Mesendoderm (in vitro differentiated cells): ENCODE results near the gene FOXQ1.

Experiments used
- DNase-seq: peaks from one replicate; pipeline ENCODE4 v3.0.0; 2013
- H2AK5ac ChIP-seq: 2 replicates; pipeline ENCODE4 v1.6.1; 2013; ENCODE audit warnings: low read length, inconsistent platforms
- H2BK120ac ChIP-seq: 2 replicates; pipeline ENCODE4 v1.6.1; 2013; ENCODE audit warnings: low read depth, mild to moderate bottlenecking, low read length, moderate library complexity, mixed read lengths
- H2BK15ac ChIP-seq: replicated peaks from 2 replicates; pipeline ENCODE4 v1.6.1; 2013; ENCODE audit warnings: low read depth, mild to moderate bottlenecking, moderate library complexity
- H2BK5ac ChIP-seq: 2 replicates; pipeline ENCODE4 v1.6.1; 2013; ENCODE audit warnings: low read length, inconsistent platforms
- H3K18ac ChIP-seq: 2 replicates; pipeline ENCODE4 v1.6.1; 2013; ENCODE audit warnings: mild to moderate bottlenecking, low read length, mixed read lengths
- H3K23ac ChIP-seq: one replicate; pipeline ENCODE4 v1.6.1; 2013; ENCODE audit warnings: low read length
- H3K27ac ChIP-seq: 2 replicates; pipeline ENCODE4 v1.5.1; 2013; ENCODE audit warnings: low read depth, mild to moderate bottlenecking, inconsistent platforms, low read length, moderate library complexity
- H3K27me3 ChIP-seq: 2 replicates; pipeline ENCODE4 v1.6.1; 2013; ENCODE audit warnings: low read length, control low read depth, mild to moderate bottlenecking, inconsistent platforms; ENCODE audit not compliant: insufficient read depth, poor library complexity
- H3K36me3 ChIP-seq: 2 replicates; pipeline ENCODE4 v1.6.1; 2013; ENCODE audit warnings: low read length, inconsistent platforms; ENCODE audit not compliant: control insufficient read depth, insufficient read depth
- H3K4ac ChIP-seq: one replicate; pipeline ENCODE4 v1.6.1; 2013; ENCODE audit warnings: low read depth, mild to moderate bottlenecking, low read length, moderate library complexity
- H3K4me1 ChIP-seq: 2 replicates; pipeline ENCODE4 v1.6.1; 2013; ENCODE audit warnings: low read depth, low read length, inconsistent platforms; ENCODE audit not compliant: control insufficient read depth
- H3K4me2 ChIP-seq: 2 replicates; pipeline ENCODE4 v1.6.1; 2013; ENCODE audit warnings: low read length
- H3K4me3 ChIP-seq: 2 replicates; pipeline ENCODE4 v1.5.1; 2013; ENCODE audit warnings: mild to moderate bottlenecking, low read length
- H3K56ac ChIP-seq: one replicate; pipeline ENCODE4 v1.6.1; 2013; ENCODE audit warnings: low read length
- H3K79me1 ChIP-seq: 2 replicates; pipeline ENCODE4 v1.6.1; 2013; ENCODE audit warnings: low read length, inconsistent platforms
- H3K79me2 ChIP-seq: 2 replicates; pipeline ENCODE4 v1.6.1; 2013; ENCODE audit warnings: mild to moderate bottlenecking, low read length; ENCODE audit not compliant: control insufficient read depth, insufficient read depth
- H3K9ac ChIP-seq: 2 replicates; pipeline ENCODE4 v1.6.1; 2013; ENCODE audit warnings: low read length, inconsistent platforms
- H4K5ac ChIP-seq: one replicate; pipeline ENCODE4 v1.6.1; 2013; ENCODE audit warnings: low read length
- H4K8ac ChIP-seq: one replicate; pipeline ENCODE4 v1.6.1; 2013; ENCODE audit warnings: low read depth, mild to moderate bottlenecking, control low read depth, low read length, moderate library complexity
- WGBS: extraction: QIAGEN DNeasy Blood & Tissue Kit; methylation state at CpG from one replicate; pipeline ENCODE4 v1.1.7; 2013; ENCODE audit warnings: low lambda C conversion rate, missing lambda C conversion rate; ENCODE audit not compliant: insufficient coverage; ENCODE audit errors: extremely low coverage; 5-methylcytosine and 5-hydroxymethylcytosine counted together

Gene FOXQ1

DNA sequence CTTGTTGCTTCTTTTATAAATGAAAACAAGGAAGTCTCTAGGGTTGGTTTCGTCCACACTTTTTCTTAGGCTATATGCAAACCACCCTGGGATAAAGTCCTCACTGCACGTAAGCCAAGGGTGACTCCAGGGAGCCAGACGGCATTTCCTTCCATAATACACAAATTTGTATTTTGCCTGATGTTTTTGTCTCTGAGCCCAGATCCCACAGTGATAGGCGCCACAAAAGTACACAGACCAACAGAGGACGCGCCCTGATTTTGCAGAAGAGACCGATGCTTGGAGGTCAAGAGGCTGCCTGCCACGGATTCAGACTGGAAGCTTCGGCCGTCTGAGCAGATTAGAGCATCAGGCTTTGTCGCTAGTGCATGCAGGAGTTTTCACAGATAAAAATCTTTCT, 22.8 kb downstream of the FOXQ1 start:
- peak; percentile 88 for DNase-seq
- Histone ChIP-seq H3K79me1 (no peaks in the 10 kb centered on the region), H3K23ac (no peak overlapping the region), H2BK5ac (no peak overlapping the region), H3K4me2 (no peak overlapping the region), H3K36me3 (no peaks in the 10 kb centered on the region), H2BK120ac (no peak overlapping the region), H3K4me1 (peaks cover 5% of the 10 kb centered on the region), H3K79me2 (no peaks in the 10 kb centered on the region), H2BK15ac (no peak overlapping the region), H3K4ac (no peak overlapping the region), H3K4me3 (no peak overlapping the region), H3K27ac (no peak overlapping the region), H3K27me3 (no peaks in the 10 kb centered on the region), H3K18ac (no peak overlapping the region), H4K8ac (no peak overlapping the region), H3K56ac (no peak overlapping the region), H4K5ac (no peak overlapping the region), H3K9ac (no peak overlapping the region), H2AK5ac (no peak overlapping the region)
- WGBS, result no CpG with 5 or more reads among the region's 11 CpGs

- H4K8ac ChIP-seq, result no peak overlapping the region
- no peak overlapping the region for H3K23ac ChIP-seq
- H2BK120ac ChIP-seq, result no peak overlapping the region
- H4K5ac ChIP-seq, result no peak overlapping the region
- no peak overlapping the region for H2BK15ac ChIP-seq
- H3K18ac ChIP-seq, result no peak overlapping the region
- no peak overlapping the region for H3K4me3 ChIP-seq
- H3K27ac ChIP-seq, result peak overlapping the region; percentile 45
- H3K4me2 ChIP-seq, result no peak overlapping the region
- no peak overlapping the region for H3K4ac ChIP-seq
- DNase-seq, result peak; percentile 81
- no peaks in the 10 kb centered on the region for H3K36me3 ChIP-seq
- H2BK5ac ChIP-seq, result peak overlapping the region; percentile 4
- WGBS, result no CpG with 5 or more reads among the region's 14 CpGs
- H3K4me1 ChIP-seq, result peaks cover 5% of the 10 kb centered on the region
- no peaks in the 10 kb centered on the region for H3K27me3 ChIP-seq
- no peak overlapping the region for H2AK5ac ChIP-seq
- H3K79me2 ChIP-seq, result no peaks in the 10 kb centered on the region
- H3K56ac ChIP-seq, result peak overlapping the region; percentile 50
- H3K79me1 ChIP-seq, result no peaks in the 10 kb centered on the region
- peak overlapping the region; percentile 20 for H3K9ac ChIP-seq
These were observed 23.6 kb downstream of the FOXQ1 start for GRCh38 chr6:1335367-1336037.

- H3K18ac ChIP-seq, result no peak overlapping the region
- H3K4me3 ChIP-seq, result no peak overlapping the region
- no peak overlapping the region for H3K4ac ChIP-seq
- H3K27ac ChIP-seq, result no peak overlapping the region
- no peak overlapping the region for H2BK120ac ChIP-seq
- H2AK5ac ChIP-seq, result no peak overlapping the region
- no peaks in the 10 kb centered on the region for H3K79me2 ChIP-seq
- DNase-seq, result peak; percentile 78
- WGBS, result no CpG with 5 or more reads among the region's 5 CpGs
- H3K4me1 ChIP-seq, result peaks cover 5% of the 10 kb centered on the region
- no peak overlapping the region for H3K56ac ChIP-seq
- H2BK5ac ChIP-seq, result no peak overlapping the region
- H4K8ac ChIP-seq, result no peak overlapping the region
- H4K5ac ChIP-seq, result no peak overlapping the region
- no peaks in the 10 kb centered on the region for H3K79me1 ChIP-seq
- no peak overlapping the region for H3K4me2 ChIP-seq
- H3K27me3 ChIP-seq, result no peaks in the 10 kb centered on the region
- H3K23ac ChIP-seq, result no peak overlapping the region
- no peaks in the 10 kb centered on the region for H3K36me3 ChIP-seq
- no peak overlapping the region for H2BK15ac ChIP-seq
- no peak overlapping the region for H3K9ac ChIP-seq
These were observed 24.4 kb downstream of the FOXQ1 start for GRCh38 chr6:1336246-1336843.

DNA sequence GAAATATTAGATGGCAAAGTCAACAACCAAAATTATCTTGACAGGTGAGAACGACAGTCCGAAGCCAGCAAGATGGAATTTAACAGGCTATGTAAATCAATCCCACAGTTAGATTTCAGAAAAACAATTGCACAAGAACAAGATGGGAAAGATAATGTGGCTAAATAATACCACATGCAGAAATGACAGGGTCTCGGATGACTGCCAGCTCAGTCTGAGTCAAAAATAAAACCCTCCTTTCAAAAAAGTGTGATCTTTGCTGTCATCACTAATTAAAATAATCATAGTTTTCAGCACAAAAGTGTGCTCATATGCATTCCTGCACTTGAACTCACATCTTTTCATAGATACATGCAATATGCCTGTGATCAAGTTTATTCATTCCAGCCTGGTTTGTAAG, 25.9 kb downstream of the FOXQ1 start:
- Histone ChIP-seq H3K79me2 (no peaks in the 10 kb centered on the region), H3K18ac (no peak overlapping the region), H3K4me1 (peaks cover 5% of the 10 kb centered on the region), H3K23ac (no peak overlapping the region), H3K4ac (no peak overlapping the region), H3K79me1 (no peaks in the 10 kb centered on the region), H3K56ac (no peak overlapping the region), H4K5ac (no peak overlapping the region), H3K4me3 (no peak overlapping the region), H2AK5ac (no peak overlapping the region), H3K27ac (no peak overlapping the region), H3K36me3 (no peaks in the 10 kb centered on the region), H3K27me3 (no peaks in the 10 kb centered on the region), H2BK120ac (no peak overlapping the region), H3K9ac (no peak overlapping the region), H2BK15ac (no peak overlapping the region), H4K8ac (no peak overlapping the region), H2BK5ac (no peak overlapping the region), H3K4me2 (no peak overlapping the region)
- WGBS, result no CpG with 5 or more reads among the region's 3 CpGs
- no peak for DNase-seq

DNA sequence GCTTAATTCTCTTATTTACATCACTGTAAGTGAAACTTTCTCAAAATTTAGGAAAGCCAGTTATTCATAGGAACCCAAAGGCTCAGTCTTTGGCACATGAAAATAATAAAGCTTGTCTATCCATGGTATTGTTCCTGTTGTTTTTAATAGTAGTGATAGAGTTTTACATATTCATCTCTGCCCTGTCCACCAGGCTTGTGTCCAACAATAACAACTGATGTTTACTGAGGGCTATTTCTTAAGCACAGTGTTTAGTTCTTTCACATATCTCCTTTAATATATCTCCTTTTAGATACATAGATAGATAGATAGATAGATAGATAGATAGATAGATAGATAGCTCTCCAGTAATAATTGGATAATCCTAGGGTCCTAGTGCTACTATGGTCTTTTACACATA, 34.2 kb downstream of the FOXQ1 start:
- Histone ChIP-seq H3K36me3 (no peaks in the 10 kb centered on the region), H2BK120ac (no peak overlapping the region), H4K8ac (no peak overlapping the region), H3K79me1 (no peaks in the 10 kb centered on the region), H3K4me2 (no peak overlapping the region), H3K9ac (no peak overlapping the region), H3K18ac (no peak overlapping the region), H3K27me3 (no peaks in the 10 kb centered on the region), H3K27ac (no peak overlapping the region), H2AK5ac (no peak overlapping the region), H3K4ac (no peak overlapping the region), H3K4me1 (no peaks in the 10 kb centered on the region), H2BK15ac (no peak overlapping the region), H3K4me3 (no peak overlapping the region), H4K5ac (no peak overlapping the region), H3K23ac (no peak overlapping the region), H2BK5ac (no peak overlapping the region), H3K79me2 (no peaks in the 10 kb centered on the region), H3K56ac (no peak overlapping the region)
- DNase-seq, result no peak
